Left lobe of liver (tissue), 1 donor: ENCODE data around the gene PDGFC. TPM values are rescaled to one million over a fixed set of nuclear protein-coding genes. Genes with fewer than 3 reads are reported as not detected.

Experiments
- total RNA-seq: library from RNA; stranded (reverse); gene quantifications from one replicate; pipeline ENCODE4 v1.2.1, GENCODE V29; 2021
- donor health status: DM: no; HTN: yes; CAD: no.

PDGFC gene
- total RNA-seq, 1 donor from 2014 or later, result 9.1 TPM

Other genes with a start within 250 kb of the PDGFC start
- 0.20 TPM for gene GLRB, start 104.4 kb upstream of the PDGFC start, total RNA-seq
- gene GRIA2, start 248.9 kb upstream of the PDGFC start, total RNA-seq, result not detected